Heart left ventricle (tissue), 13 donors: ENCODE results near the gene SLC35F1.

Experiments used
- POLR2A ChIP-seq, 2 donors: fragments of 450-650 bp; IDR thresholded peaks; one replicate each; pipeline ENCODE4 v1.6.1; 2017; ENCODE audit warnings: antibody characterized with exemption in 2 of 2, mild to moderate bottlenecking in 2 of 2, moderate library complexity in 2 of 2
- TF ChIP-seq, protein P1 (sequence below), 12 donors: fragments of 200-600 bp; sonication (generic) in 4 of 12; IDR thresholded peaks; one replicate each; pipeline versions ENCODE4 v1.5.0 to v1.8.0; 2018 to 2022; ENCODE audit warnings: antibody characterized with exemption in 12 of 12, mild to moderate bottlenecking in 5 of 12
- donor health status: ischemic (EF 13 %, LVEDD 7.1; RV severe dilation, severe dysfunction).
- donor health status: DM: no; HTN: yes; CAD: no.
- donor health status: DM: no; HTN: no; CAD: no.
- donor health status: ischemic (EF 25% LVEDD 6.9; RV normal size, moderate dysfunction).
- donor health status: ischemic (EF 25% LVEDD 5.7; RV mildly dilated, moderate dysfunction).
- donor health status: ischemic (EF 35%, LVEDD 5.7; RV mildly dilated, moderate dysfunction).
- donor health status: nonischemic (EF 11% LVEDD 7.7; RV severe dilation, severe dysfunction).
- donor health status: DM: yes; HTN: yes; CAD: no.
- donor health status: PGD.
- donor health status: ischemic (EF 29% LVEDD 5.4; RV normal size, mild dysfunction).
- donor health status: nonischemic (EF 23%, LVEDD 6.1; RV moderate dilation, normal function).

DNA sequence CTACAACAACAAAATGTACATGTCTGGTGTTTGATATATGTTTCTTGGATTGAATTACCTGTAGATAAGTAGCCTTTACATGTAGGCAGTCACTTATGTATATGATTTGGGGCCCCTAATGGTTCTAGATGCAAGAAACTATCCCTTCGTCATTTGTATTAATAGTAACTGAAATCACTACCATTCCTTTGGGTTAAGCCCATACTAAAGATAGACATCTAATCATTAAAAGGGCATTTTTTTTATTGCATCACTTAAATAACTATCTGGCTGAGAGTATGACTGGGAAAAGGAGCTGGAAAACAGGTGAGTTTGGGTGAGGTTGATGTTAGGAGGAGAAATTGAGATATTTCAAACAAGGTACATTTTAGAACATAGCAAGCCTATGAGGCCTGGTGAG, 427.6 kb downstream of the SLC35F1 start:
- TF ChIP-seq, protein P1, sequence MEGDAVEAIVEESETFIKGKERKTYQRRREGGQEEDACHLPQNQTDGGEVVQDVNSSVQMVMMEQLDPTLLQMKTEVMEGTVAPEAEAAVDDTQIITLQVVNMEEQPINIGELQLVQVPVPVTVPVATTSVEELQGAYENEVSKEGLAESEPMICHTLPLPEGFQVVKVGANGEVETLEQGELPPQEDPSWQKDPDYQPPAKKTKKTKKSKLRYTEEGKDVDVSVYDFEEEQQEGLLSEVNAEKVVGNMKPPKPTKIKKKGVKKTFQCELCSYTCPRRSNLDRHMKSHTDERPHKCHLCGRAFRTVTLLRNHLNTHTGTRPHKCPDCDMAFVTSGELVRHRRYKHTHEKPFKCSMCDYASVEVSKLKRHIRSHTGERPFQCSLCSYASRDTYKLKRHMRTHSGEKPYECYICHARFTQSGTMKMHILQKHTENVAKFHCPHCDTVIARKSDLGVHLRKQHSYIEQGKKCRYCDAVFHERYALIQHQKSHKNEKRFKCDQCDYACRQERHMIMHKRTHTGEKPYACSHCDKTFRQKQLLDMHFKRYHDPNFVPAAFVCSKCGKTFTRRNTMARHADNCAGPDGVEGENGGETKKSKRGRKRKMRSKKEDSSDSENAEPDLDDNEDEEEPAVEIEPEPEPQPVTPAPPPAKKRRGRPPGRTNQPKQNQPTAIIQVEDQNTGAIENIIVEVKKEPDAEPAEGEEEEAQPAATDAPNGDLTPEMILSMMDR (IDR thresholded peaks at IDR 0.05), result no peak
- no peak for TF ChIP-seq POLR2A (IDR thresholded peaks at IDR 0.05)
